DMS 273 (cell line): Measurements from ENCODE around the gene DMRT2.

Experiments used
- DNase-seq: peaks from one replicate; lab custom pipeline; 2025; ENCODE audit not compliant: unreplicated experiment; lab: John Stamatoyannopoulos, UW

The DMRT2 gene

DNA sequence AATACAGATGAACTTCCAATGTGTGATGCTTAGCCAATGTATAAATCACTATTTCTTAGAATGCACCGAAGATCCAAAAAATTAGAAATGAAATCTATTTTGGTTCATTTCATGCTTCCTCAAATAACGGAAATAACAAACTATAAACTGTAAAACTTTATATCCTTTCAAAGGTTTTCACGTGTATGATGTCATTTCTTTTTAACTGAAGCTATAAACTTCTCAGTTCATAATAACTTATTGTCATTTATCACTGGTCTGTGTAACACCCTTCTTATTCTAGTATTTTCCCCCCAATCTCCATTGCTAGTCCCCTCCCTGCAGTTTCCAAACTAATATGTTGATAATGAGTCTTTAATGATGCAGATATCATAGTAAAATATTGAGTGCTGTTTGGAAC, 36.4 kb downstream of the DMRT2 start:
- no peak for DNase-seq

DNA sequence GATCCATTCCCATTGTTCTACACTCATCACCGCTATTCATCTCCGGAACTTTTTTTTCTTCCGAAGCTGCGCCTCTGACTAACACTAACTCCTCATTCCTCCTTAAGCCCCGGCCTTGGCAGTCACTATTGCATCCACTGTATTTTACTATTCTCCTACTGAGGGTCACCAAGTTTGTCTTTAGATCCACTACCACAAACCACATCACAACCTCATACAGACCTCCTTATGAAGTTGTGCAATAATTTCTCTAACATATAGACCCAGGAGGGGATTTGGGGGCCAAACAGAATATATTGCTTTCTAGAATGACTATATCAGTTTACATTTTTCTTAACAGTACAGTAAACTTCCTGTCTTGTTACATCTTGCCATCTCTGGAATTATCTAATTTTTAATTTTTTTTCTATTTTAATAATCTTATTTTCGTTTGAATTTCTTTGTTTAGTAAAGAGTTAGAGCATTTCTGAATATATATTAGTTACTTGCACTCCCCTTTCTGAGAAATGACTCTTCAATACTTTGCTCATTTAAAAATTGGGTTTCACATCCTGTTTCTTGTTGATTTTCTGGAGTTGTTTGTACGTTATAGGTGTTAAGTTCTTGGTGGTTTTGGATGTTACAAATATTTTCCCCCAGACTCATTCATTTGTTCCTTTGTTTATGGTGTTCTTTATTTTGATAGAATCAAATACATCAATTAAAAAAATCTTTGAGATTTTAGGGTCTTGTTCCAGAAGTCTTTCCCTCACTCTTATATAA, 37.1 kb downstream of the DMRT2 start:
- no peak for DNase-seq

DNA sequence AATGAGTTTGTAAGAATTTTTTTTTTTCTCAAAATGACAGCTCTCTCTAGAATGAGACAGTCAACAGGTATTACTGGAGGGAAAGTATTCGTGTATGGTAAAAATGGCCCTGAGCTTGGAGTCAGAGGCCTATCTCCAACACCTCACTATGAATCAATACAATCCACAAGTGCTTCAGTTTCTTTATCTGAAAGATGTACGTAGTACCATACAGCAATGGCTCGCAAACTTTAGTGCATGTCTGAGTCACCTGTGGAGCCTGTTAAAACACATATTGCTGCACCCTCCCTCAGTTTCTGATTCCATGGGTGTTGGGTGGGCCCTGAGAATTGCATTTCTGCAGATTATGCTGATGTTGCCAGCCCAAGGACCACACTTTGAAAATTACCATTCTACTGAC, 44.6 kb downstream of the DMRT2 start:
- no peak for DNase-seq

DNA sequence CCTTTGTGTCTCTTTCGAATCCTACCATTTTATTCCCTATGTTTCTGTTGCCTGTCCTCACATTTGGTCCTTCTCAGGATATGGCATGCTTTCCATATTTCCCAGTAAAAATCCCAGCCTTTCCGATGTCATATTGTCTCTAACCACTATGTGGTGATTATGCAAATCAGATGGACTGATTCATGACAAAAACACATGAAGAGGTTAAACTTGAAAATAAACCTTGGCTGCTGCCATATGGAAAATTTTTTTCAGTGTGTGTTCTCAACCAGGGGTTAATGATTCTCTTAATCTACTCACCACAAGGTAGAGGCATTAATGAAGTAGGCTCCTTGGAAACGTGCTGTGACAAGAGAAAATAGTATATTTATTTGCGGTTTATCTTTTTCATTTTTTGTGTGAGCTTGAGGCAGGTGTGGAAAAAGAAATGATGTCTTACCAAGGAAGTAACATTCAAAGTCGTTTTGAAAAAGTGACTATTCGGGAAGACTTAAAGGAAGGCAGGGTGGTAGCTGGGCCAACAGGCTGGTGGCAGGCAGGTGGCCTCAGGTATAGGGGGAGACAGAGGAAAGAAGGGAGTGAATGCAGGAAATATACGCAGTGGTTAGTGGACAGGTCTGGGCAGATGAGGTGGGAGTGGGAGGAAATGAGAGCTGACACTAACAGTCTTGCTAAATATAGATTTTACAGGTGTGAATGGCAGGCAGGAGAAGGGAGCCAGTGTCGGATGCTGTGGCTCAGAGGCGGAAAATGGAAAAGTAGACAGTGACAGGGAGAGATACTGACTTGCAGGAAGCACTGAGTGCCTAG, 46.2 kb downstream of the DMRT2 start:
- no peak for DNase-seq

DNA sequence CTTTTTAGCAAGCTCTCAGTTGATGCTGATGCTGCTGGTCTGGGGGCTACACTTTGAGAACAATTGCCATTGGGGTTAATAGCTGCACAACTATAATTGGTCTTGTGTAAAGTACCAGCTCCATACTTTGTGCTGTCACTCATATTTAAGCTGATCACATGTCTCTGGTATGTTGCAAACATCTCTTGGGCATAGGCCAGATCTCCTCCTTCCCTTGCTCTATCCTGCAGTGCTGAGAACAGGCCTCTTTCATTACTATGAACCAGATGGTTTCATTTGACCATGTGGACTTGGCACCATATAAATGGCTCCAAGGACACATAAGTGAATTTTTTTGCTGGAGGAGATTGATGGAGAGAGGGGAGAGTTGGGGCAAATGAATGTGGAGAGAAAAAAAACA, 48.4 kb downstream of the DMRT2 start:
- no peak for DNase-seq

DNA sequence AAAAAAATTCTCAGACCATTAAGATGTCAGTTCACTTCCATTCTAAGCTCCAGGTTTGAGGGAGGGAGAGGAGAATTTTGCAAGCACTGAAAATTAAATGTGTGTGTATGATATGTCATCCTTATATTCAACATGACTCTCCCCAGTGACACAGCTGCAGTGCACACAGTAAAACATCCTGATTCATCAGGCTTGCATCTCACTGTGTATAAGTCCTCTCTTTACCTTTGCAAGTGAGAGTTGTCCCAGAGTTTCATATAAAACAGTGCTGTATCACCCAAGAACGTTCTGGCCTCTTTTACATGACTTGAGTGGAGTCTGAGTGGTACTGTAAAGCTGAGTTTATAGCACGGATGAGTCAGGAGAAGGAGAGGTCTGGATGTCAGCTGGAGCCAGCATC, 50.0 kb downstream of the DMRT2 start:
- DNase-seq, result no peak

DNA sequence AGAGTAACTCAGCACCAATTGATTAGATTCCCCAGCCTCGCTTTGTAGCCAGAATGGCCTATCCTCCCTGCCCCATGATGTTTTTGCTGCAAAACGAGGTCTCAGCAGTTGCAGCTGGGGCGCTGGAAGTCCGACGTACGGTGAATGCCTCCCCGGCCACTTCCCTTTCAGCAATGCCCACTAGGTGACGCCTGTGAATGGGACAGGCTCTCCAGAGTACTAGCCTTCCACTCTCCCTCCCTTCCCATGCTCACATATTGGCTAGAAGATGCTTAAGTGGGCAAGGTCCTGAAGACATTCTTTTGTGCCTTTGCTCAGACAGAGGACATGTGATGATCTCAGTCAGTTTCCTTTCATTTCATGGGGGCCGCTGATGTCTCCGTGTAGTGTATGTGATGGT, 50.8 kb downstream of the DMRT2 start:
- peak; percentile 26 for DNase-seq

DNA sequence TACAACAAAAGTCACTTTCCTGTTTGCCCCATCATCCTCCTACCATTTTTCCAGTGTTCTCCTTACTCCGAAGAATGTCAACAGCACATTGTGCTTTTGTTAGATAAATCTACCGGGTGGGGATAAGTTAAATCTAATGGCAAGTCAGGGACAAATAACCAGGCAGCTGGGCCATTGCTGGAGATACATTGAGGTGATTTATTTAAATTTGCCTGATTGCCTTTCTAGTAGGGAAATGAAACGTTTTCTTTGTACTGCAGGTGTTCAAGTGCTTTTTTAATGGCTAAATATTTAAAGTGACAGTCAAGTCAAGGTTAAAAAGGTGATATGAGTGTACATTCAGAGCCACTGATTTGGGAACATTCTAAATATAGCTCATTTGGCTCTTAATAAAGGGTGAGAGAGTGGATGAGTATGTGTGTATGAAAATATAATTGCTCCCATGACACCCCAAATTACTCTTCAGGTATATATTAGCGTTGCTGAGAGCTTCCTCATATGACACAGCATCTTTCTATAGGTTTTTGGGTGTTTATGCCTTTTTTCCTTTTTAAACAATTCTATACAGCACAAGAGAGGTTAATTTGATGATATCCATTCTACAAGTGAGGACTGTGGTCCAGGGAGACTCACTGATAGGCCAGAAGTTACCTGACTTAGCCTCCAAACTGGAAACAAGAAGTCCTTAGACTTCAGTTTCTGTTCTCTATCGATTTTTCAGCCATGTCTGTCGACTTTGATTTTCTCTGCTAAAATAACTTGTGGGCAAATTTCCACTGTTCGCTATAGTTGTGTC, 51.9 kb downstream of the DMRT2 start:
- DNase-seq, result no peak

DNA sequence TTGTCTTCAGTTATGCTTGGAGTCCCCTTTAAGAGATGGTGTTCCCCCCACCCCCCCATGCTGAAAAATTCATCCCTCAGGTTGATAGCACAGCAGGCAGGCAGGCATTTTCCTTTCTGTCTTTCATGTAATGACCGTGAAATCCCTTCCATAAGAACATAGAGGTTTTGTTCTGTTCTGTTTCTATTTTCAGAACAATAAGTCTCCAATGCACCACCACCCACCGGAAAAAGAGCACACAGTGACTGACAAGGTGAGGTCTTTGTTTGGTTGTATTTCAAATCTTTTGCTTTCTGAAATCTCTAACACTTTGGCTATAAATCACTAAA, 52.4 kb downstream of the DMRT2 start:
- no peak for DNase-seq
